GM23338 (cell line): ENCODE data around the gene RSPO3.

Experiments used
- CTCF ChIP-seq, 2 experiments: fragments of 200-600 bp in 1 of 2; sonication (generic) in 1 of 2; conservative IDR thresholded peaks; 2 replicates each; pipeline versions ENCODE4 v1.5.1 to v1.6.1; 2016 to 2017; ENCODE audit warnings: antibody characterized with exemption in 2 of 2, low read depth in 2 of 2, mild to moderate bottlenecking in 2 of 2, moderate library complexity in 1 of 2
- EZH2 ChIP-seq: fragments of 200-600 bp; sonication (generic); IDR thresholded peaks from one replicate; pipeline ENCODE4 v1.8.0; 2017; ENCODE audit warnings: antibody characterized with exemption, mild to moderate bottlenecking, low read depth; ENCODE audit not compliant: unreplicated experiment
- EZH2phosphoT487 ChIP-seq: fragments of 200-600 bp; sonication (generic); IDR thresholded peaks from one replicate; pipeline ENCODE4 v1.8.1; 2018; ENCODE audit warnings: antibody characterized with exemption; ENCODE audit not compliant: unreplicated experiment

- TF ChIP-seq CTCF (conservative IDR thresholded peaks at IDR 0.05; ENCODE audit: low read depth in 2 of 2) (no peak), EZH2phosphoT487 (no peak), EZH2 (no peak)
Observed at GRCh38 chr6:127083963-127084310, 34.5 kb upstream of the RSPO3 start.
